A673 (cell line): ENCODE results near the gene APC. TPM values are rescaled to one million over a fixed set of nuclear protein-coding genes. Genes with fewer than 3 reads are reported as not detected.

ENCODE experiments used
- BruUV-seq: library from RNA; stranded (reverse); fragments of 400-500 nt; replicated peaks from 2 replicates; lab custom pipeline; 2021; lab: Mats Ljungman, UMichigan
- CTCF ChIA-PET: fragments of 300-600 bp; sonication (Branson Sonifier 250); formaldehyde crosslinking; loops from one replicate; lab custom pipeline; 2022; ENCODE audit warnings: antibody characterized with exemption; lab: Charles Lee
- POLR2A ChIA-PET: fragments of 300-600 bp; sonication (Branson Sonifier 250); formaldehyde crosslinking; loops from one replicate; lab custom pipeline; 2022; ENCODE audit warnings: antibody characterized with exemption; ENCODE audit not compliant: low non-redundant PET; lab: Charles Lee
- DNase-seq: peaks from one replicate; pipeline ENCODE4 v3.0.0-alpha.2; 2015; ENCODE audit warnings: low spot score
- H3K27ac ChIP-seq: fragments of 200-600 bp; sonication (generic); 2 replicates; pipeline ENCODE4 v1.5.1; 2016; ENCODE audit warnings: mixed run types, low read depth, mild to moderate bottlenecking, mixed read lengths, antibody characterized with exemption, low read length; ENCODE audit not compliant: poor library complexity, severe bottlenecking
- H3K27me3 ChIP-seq: fragments of 200-600 bp; sonication (generic); replicated peaks from 2 replicates; pipeline ENCODE4 v1.6.1; 2017; ENCODE audit warnings: mixed run types, low read depth, mild to moderate bottlenecking, mixed read lengths, antibody characterized with exemption, low read length; ENCODE audit not compliant: insufficient read depth, poor library complexity
- H3K36me3 ChIP-seq: fragments of 200-600 bp; sonication (generic); 2 replicates; pipeline ENCODE4 v1.6.1; 2016; ENCODE audit warnings: mixed run types, mild to moderate bottlenecking, mixed read lengths, antibody characterized with exemption, low read length; ENCODE audit not compliant: insufficient read depth, poor library complexity, severe bottlenecking
- H3K4me1 ChIP-seq: fragments of 200-600 bp; sonication (generic); 2 replicates; pipeline ENCODE4 v1.6.1; 2017; ENCODE audit warnings: mixed run types, mild to moderate bottlenecking, mixed read lengths, antibody characterized with exemption, low read length; ENCODE audit not compliant: insufficient read depth, poor library complexity, severe bottlenecking
- H3K4me3 ChIP-seq: fragments of 200-600 bp; sonication (generic); 2 replicates; pipeline ENCODE4 v1.5.1; 2016; ENCODE audit warnings: low read depth, mixed run types, mild to moderate bottlenecking, mixed read lengths, low read length; ENCODE audit not compliant: poor library complexity, severe bottlenecking
- H3K9me3 ChIP-seq: fragments of 200-600 bp; sonication (generic); 2 replicates; pipeline ENCODE4 v1.6.1; 2016; ENCODE audit warnings: mixed run types, low read depth, mild to moderate bottlenecking, mixed read lengths, antibody characterized with exemption, low read length; ENCODE audit not compliant: poor library complexity, severe bottlenecking
- EZH2 ChIP-seq: fragments of 200-600 bp; sonication (generic); IDR thresholded peaks from 2 replicates; pipeline ENCODE4 v1.6.1; 2017; ENCODE audit warnings: borderline replicate concordance, low read depth, mild to moderate bottlenecking, mixed read lengths, antibody characterized with exemption, low read length; ENCODE audit not compliant: poor library complexity, severe bottlenecking
- intact Hi-C: fragments of 100-400 bp; cut with micrococcal nuclease; formaldehyde crosslinking; loops from one replicate; pipeline ENCODE4 v1.10.0; 2022; ENCODE audit not compliant: unreplicated experiment
- total RNA-seq: library from RNA; stranded (reverse); gene quantifications from 2 replicates; pipeline ENCODE4 v1.2.3, GENCODE V29; 2021
- TF ChIP-seq, protein P1 (sequence below): fragments of 300-800, 200-600 bp; sonication (generic); conservative IDR thresholded peaks from 2 replicates; pipeline ENCODE4 v1.5.1; 2017; ENCODE audit warnings: low read depth, mild to moderate bottlenecking, antibody characterized with exemption, low read length, moderate library complexity, mixed read lengths

Gene APC
- total RNA-seq, 1 experiment from 2014 or later = 39.3 TPM

GRCh38 chr5:112820246-112820645 is 82.6 kb downstream of the APC start:
- no TSS peak for BruUV-seq
- no peak for DNase-seq

GRCh38 chr5:112822456-112822855 is 84.8 kb downstream of the APC start:
- peaks cover 9% of the 10 kb centered on the region for H3K36me3 ChIP-seq
- no peak overlapping the region for H3K4me3 ChIP-seq
- H3K4me1 ChIP-seq = no peaks in the 10 kb centered on the region
- ChIA-PET POLR2A (no interaction called here), CTCF (no interaction called here)
- H3K9me3 ChIP-seq = no peaks in the 10 kb centered on the region
- H3K27ac ChIP-seq = no peak overlapping the region
- no TSS peak for BruUV-seq
- TF ChIP-seq, protein P1, sequence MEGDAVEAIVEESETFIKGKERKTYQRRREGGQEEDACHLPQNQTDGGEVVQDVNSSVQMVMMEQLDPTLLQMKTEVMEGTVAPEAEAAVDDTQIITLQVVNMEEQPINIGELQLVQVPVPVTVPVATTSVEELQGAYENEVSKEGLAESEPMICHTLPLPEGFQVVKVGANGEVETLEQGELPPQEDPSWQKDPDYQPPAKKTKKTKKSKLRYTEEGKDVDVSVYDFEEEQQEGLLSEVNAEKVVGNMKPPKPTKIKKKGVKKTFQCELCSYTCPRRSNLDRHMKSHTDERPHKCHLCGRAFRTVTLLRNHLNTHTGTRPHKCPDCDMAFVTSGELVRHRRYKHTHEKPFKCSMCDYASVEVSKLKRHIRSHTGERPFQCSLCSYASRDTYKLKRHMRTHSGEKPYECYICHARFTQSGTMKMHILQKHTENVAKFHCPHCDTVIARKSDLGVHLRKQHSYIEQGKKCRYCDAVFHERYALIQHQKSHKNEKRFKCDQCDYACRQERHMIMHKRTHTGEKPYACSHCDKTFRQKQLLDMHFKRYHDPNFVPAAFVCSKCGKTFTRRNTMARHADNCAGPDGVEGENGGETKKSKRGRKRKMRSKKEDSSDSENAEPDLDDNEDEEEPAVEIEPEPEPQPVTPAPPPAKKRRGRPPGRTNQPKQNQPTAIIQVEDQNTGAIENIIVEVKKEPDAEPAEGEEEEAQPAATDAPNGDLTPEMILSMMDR = no peak
- no peak for TF ChIP-seq EZH2
- no peak for DNase-seq
- intact Hi-C loops = no loop called here
- H3K27me3 ChIP-seq = no peaks in the 10 kb centered on the region

More at GRCh38 chr5:112820246-112820645, 82.6 kb downstream of the APC start:
- Histone ChIP-seq H3K4me1 (no peaks in the 10 kb centered on the region), H3K27ac (no peak overlapping the region), H3K27me3 (no peaks in the 10 kb centered on the region), H3K9me3 (no peaks in the 10 kb centered on the region), H3K4me3 (no peak overlapping the region), H3K36me3 (peaks cover 15% of the 10 kb centered on the region)
- ChIA-PET POLR2A (no interaction called here), CTCF (no interaction called here)
- intact Hi-C loops = no loop called here
- TF ChIP-seq, protein P1 = no peak

- ChIA-PET CTCF (no interaction called here), POLR2A (no interaction called here)
- H3K27me3 ChIP-seq = no peaks in the 10 kb centered on the region
- DNase-seq = no peak
- H3K9me3 ChIP-seq = no peaks in the 10 kb centered on the region
- no TSS peak for BruUV-seq
- H3K36me3 ChIP-seq = peaks cover 9% of the 10 kb centered on the region
- intact Hi-C loops = no loop called here
- H3K4me1 ChIP-seq = no peaks in the 10 kb centered on the region
- TF ChIP-seq, protein P1 = no peak
- TF ChIP-seq EZH2 = no peak
- no peak overlapping the region for H3K4me3 ChIP-seq
- no peak overlapping the region for H3K27ac ChIP-seq
These were observed 85.5 kb downstream of the APC start for GRCh38 chr5:112823181-112823580.
